HCT116 (cell line): ENCODE data around the gene ABCA3. TPM values are rescaled to one million over a fixed set of nuclear protein-coding genes. Genes with fewer than 3 reads are reported as not detected.

Source experiments
- ATAC-seq: fragments of 200-7000 bp; cut with Tn5 transposase; 2 replicates; pipeline ENCODE4 v1.9.1; 2020; ENCODE audit warnings: mild to moderate bottlenecking, moderate library complexity
- BruUV-seq: library from RNA; stranded (reverse); fragments of 400-500 nt; replicated peaks from 2 replicates; lab custom pipeline; 2021; lab: Mats Ljungman, UMichigan
- CTCF ChIA-PET: fragments of 300-600 bp; sonication (Branson Sonifier 250); formaldehyde crosslinking; loops from one replicate; lab custom pipeline; 2021; ENCODE audit warnings: antibody characterized with exemption; lab: Charles Lee
- POLR2A ChIA-PET: fragments of 300-600, 350-600 bp; sonication (Branson Sonifier 250); formaldehyde crosslinking; loops from one replicate; lab custom pipeline; 2021; ENCODE audit warnings: antibody characterized with exemption; lab: Charles Lee
- RAD21 ChIA-PET, 2 experiments: fragments of 300-600 bp; sonication (Branson Sonifier 250); formaldehyde crosslinking; loops; one replicate each; lab custom pipeline; 2023; ENCODE audit warnings: low total read pairs in 2 of 2; ENCODE audit not compliant: uncharacterized antibody in 2 of 2, unreplicated experiment in 2 of 2, low non-redundant PET in 1 of 2; lab: Charles Lee
- DNase-seq: peaks from one replicate; pipeline ENCODE4 v3.0.0-alpha.2; 2010; ENCODE audit warnings: low read depth, low spot score
- H2AFZ ChIP-seq: fragments of 200-600 bp; shearing (Covaris generic), sonication (generic); 2 replicates; pipeline ENCODE4 v1.6.1; 2017; ENCODE audit warnings: low read depth, mixed run types, mixed read lengths, antibody characterized with exemption, low read length; ENCODE audit not compliant: poor library complexity, severe bottlenecking
- H3K27ac ChIP-seq: 2 replicates; pipeline ENCODE4 v1.5.1; 2012; ENCODE audit warnings: low read depth, low read length
- H3K27me3 ChIP-seq: fragments of 200-600 bp; sonication (generic); 2 replicates; pipeline ENCODE4 v1.6.1; 2016; ENCODE audit warnings: mixed run types, low read length, mixed read lengths; ENCODE audit not compliant: insufficient read depth
- H3K36me3 ChIP-seq, 2 experiments: fragments of 200-500 bp in 1 of 2; fragments of 200-600 bp in 1 of 2; sonication (Bioruptor generic) in 1 of 2; sonication (generic) in 1 of 2; 2 replicates each; pipeline versions ENCODE4 v1.5.1 to v1.6.1; 2014 to 2016; ENCODE audit warnings: low read length in 2 of 2, inconsistent platforms in 1 of 2, mixed read lengths in 1 of 2, mixed run types in 1 of 2; ENCODE audit not compliant: insufficient read depth in 2 of 2, control insufficient read depth in 1 of 2
- H3K4me1 ChIP-seq, 2 experiments: fragments of 200-600 bp in 1 of 2; sonication (generic) in 1 of 2; 2 replicates each; pipeline versions ENCODE4 v1.5.1 to v1.6.1; 2012 to 2017; ENCODE audit warnings: low read length in 2 of 2, inconsistent platforms in 1 of 2, mild to moderate bottlenecking in 1 of 2, mixed read lengths in 1 of 2, mixed run types in 1 of 2, moderate library complexity in 1 of 2; ENCODE audit not compliant: insufficient read depth in 2 of 2, control insufficient read depth in 1 of 2
- H3K4me2 ChIP-seq: fragments of 200-600 bp; sonication (generic); 2 replicates; pipeline ENCODE4 v1.6.1; 2017; ENCODE audit warnings: mixed run types, low read length, mixed read lengths
- H3K4me3 ChIP-seq, 2 experiments: fragments of 200-600 bp in 1 of 2; sonication (generic) in 1 of 2; replicated peaks in 1 of 2; 2 replicates each; pipeline ENCODE4 v1.5.1; 2011 to 2016; ENCODE audit warnings: low read length in 2 of 2, control low read depth in 1 of 2, low read depth in 1 of 2, mild to moderate bottlenecking in 1 of 2, mixed read lengths in 1 of 2, mixed run types in 1 of 2
- H3K79me2 ChIP-seq: fragments of 200-600 bp; sonication (generic); 2 replicates; pipeline ENCODE4 v1.6.1; 2017; ENCODE audit warnings: mild to moderate bottlenecking, mixed run types, low read length, moderate library complexity, mixed read lengths; ENCODE audit not compliant: insufficient read depth
- H3K9ac ChIP-seq: fragments of 200-600 bp; sonication (generic); 2 replicates; pipeline ENCODE4 v1.6.1; 2016; ENCODE audit warnings: low read length, mixed read lengths
- H3K9me2 ChIP-seq: fragments of 200-600 bp; sonication (generic), shearing (Covaris generic); 2 replicates; pipeline ENCODE4 v1.6.1; 2017; ENCODE audit warnings: mixed run types, mild to moderate bottlenecking, moderate library complexity; ENCODE audit not compliant: insufficient read depth
- H3K9me3 ChIP-seq, 2 experiments: fragments of 200-500 bp in 1 of 2; fragments of 200-600 bp in 1 of 2; sonication (Bioruptor generic) in 1 of 2; sonication (generic) in 1 of 2; 2 replicates each; pipeline ENCODE4 v1.6.1; 2014 to 2017; ENCODE audit warnings: low read length in 2 of 2, mixed read lengths in 2 of 2, inconsistent platforms in 1 of 2, low read depth in 1 of 2, mild to moderate bottlenecking in 1 of 2, mixed run types in 1 of 2, moderate library complexity in 1 of 2; ENCODE audit not compliant: control insufficient read depth in 1 of 2, insufficient read depth in 1 of 2
- H4K20me1 ChIP-seq: fragments of 200-600 bp; sonication (generic), shearing (Covaris generic); 2 replicates; pipeline ENCODE4 v1.6.1; 2017; ENCODE audit warnings: mixed run types, mild to moderate bottlenecking, moderate library complexity; ENCODE audit not compliant: insufficient read depth
- ATF3 ChIP-seq: IDR thresholded peaks from 2 replicates; pipeline ENCODE4 v1.6.1; 2012
- CEBPB ChIP-seq: IDR thresholded peaks from 2 replicates; pipeline ENCODE4 v1.6.1; 2012; ENCODE audit warnings: low read depth
- EZH2phosphoT487 ChIP-seq: fragments of 200-600 bp; IDR thresholded peaks from 2 replicates; pipeline ENCODE4 v1.6.1; 2018; ENCODE audit warnings: antibody characterized with exemption, borderline replicate concordance
- FOSL1 ChIP-seq: IDR thresholded peaks from 2 replicates; pipeline ENCODE4 v1.6.1; 2012; ENCODE audit warnings: low read depth
- JUND ChIP-seq: IDR thresholded peaks from 2 replicates; pipeline ENCODE4 v1.6.1; 2012
- MAX ChIP-seq: IDR thresholded peaks from 2 replicates; pipeline ENCODE4 v1.6.1; 2012
- POLR2A ChIP-seq: IDR thresholded peaks from 2 replicates; pipeline ENCODE4 v1.7.0; 2011; ENCODE audit warnings: borderline replicate concordance; ENCODE audit not compliant: insufficient read depth, insufficient read length; ENCODE audit errors: extremely low read depth
- POLR2AphosphoS5 ChIP-seq: IDR thresholded peaks from 2 replicates; pipeline ENCODE4 v1.6.1; 2011; ENCODE audit warnings: mild to moderate bottlenecking, low read depth, low read length, moderate library complexity
- RAD21 ChIP-seq: IDR thresholded peaks from 2 replicates; pipeline ENCODE4 v1.6.1; 2012; ENCODE audit warnings: low read depth, mild to moderate bottlenecking
- SIN3A ChIP-seq: IDR thresholded peaks from 2 replicates; pipeline ENCODE4 v1.6.1; 2012; ENCODE audit warnings: low read depth
- SRF ChIP-seq: IDR thresholded peaks from 2 replicates; pipeline ENCODE4 v1.6.1; 2012; ENCODE audit warnings: low read depth
- ZNF274 ChIP-seq: fragments of 200-500 bp; sonication (Bioruptor generic); IDR thresholded peaks from 2 replicates; pipeline ENCODE4 v1.6.1; 2014; ENCODE audit warnings: mild to moderate bottlenecking, low read depth, low read length, inconsistent platforms
- intact Hi-C: fragments of 100-400 bp; cut with micrococcal nuclease; formaldehyde crosslinking; loops from 2 replicates; pipeline ENCODE4 v1.10.0; 2022
- total RNA-seq: library from RNA; stranded (reverse); gene quantifications from one replicate; pipeline ENCODE4 v1.2.1, GENCODE V29; 2021; ENCODE audit not compliant: unreplicated experiment

Gene ABCA3
- total RNA-seq, 1 experiment from 2014 or later, result 5.4 TPM

- intact Hi-C loops, result no loop called here
- TF ChIP-seq ATF3 (no peak), EZH2phosphoT487 (no peak), POLR2AphosphoS5 (no peak), POLR2A (no peak), SIN3A (no peak), FOSL1 (no peak), JUND (no peak), MAX (no peak), CEBPB (no peak), ZNF274 (no peak), SRF (no peak), RAD21 (no peak)
- DNase-seq (no peak), ATAC-seq (no peak)
- CTCF ChIA-PET, result no interaction called here
- POLR2A ChIA-PET, result no interaction called here
- Histone ChIP-seq H3K9me3 (no peaks in the 10 kb centered on the region), H4K20me1 (no peaks in the 10 kb centered on the region), H3K4me2 (no peak overlapping the region), H3K4me3 (no peak overlapping the region), H2AFZ (no peak overlapping the region), H3K79me2 (peaks cover 26% of the 10 kb centered on the region), H3K27ac (no peak overlapping the region), H3K27me3 (no peaks in the 10 kb centered on the region), H3K36me3 (peaks cover 9 to 19% of the 10 kb centered on the region in 2 experiments; a peak in 3 of 4 replicates), H3K4me1 (peaks cover 0 to 8% of the 10 kb centered on the region in 2 experiments; a peak in 2 of 4 replicates), H3K9me2 (no peaks in the 10 kb centered on the region), H3K9ac (no peak overlapping the region)
- RAD21 ChIA-PET, result no interaction called here
- no TSS peak for BruUV-seq
Measured at GRCh38 chr16:2232094-2232990, 108.2 kb downstream of the ABCA3 start.
